ENCODE measurements around the gene TNS1.

- TF ChIP-seq EZH2 (IDR thresholded peaks at IDR 0.05) (no peak), FOXP2 (optimal IDR thresholded peaks at IDR 0.05; ENCODE audit: control extremely low read depth, extremely low read length, insufficient read depth) (no peak), POLR2AphosphoS5 (IDR thresholded peaks at IDR 0.05; ENCODE audit: borderline replicate concordance, low read depth, low read length) (no peak)
These were observed 92.0 kb downstream of the TNS1 start for GRCh38 chr2:217910875-217911212.

All from SK-N-MC (cell line).